ENCODE measurements around the gene TJP1.
"Not testable (repeated sequence)": the region's sequence is repeated elsewhere in the genome, so short reads cannot be mapped to it uniquely, and the experiment has no call there.

TJP1 gene

GRCh38 chr15:29753506-29753905, 68.8 kb downstream of the TJP1 start:
- DNase-seq (ENCODE audit: low spot score): no peak

- no peak for DNase-seq (ENCODE audit: low spot score)
These were observed 71.5 kb downstream of the TJP1 start for GRCh38 chr15:29750754-29751153.

GRCh38 chr15:29749365-29750086, 72.7 kb downstream of the TJP1 start:
- no peak for DNase-seq (ENCODE audit: low spot score)

- DNase-seq (ENCODE audit: low spot score): peak; percentile 36
These were observed 74.3 kb downstream of the TJP1 start for GRCh38 chr15:29747837-29748417.

GRCh38 chr15:29743475-29743874, 78.8 kb downstream of the TJP1 start:
- no peak for DNase-seq (ENCODE audit: low spot score)

GRCh38 chr15:29740692-29741311, 81.5 kb downstream of the TJP1 start:
- peak; percentile 28 for DNase-seq (ENCODE audit: low spot score)

- no peak for DNase-seq (ENCODE audit: low spot score)
These were observed 85.6 kb downstream of the TJP1 start for GRCh38 chr15:29736744-29737020.

- DNase-seq (ENCODE audit: low spot score): no peak
These were observed 86.1 kb downstream of the TJP1 start for GRCh38 chr15:29736012-29736743.

GRCh38 chr15:29734917-29735572, 87.2 kb downstream of the TJP1 start:
- no peak for DNase-seq (ENCODE audit: low spot score)

GRCh38 chr15:29731865-29732264, 90.4 kb downstream of the TJP1 start:
- DNase-seq (ENCODE audit: low spot score): no peak

- DNase-seq (ENCODE audit: low spot score): not testable (repeated sequence)
These were observed 91.8 kb downstream of the TJP1 start for GRCh38 chr15:29730471-29730870.

- DNase-seq (ENCODE audit: low spot score): no peak
These were observed 93.8 kb downstream of the TJP1 start for GRCh38 chr15:29728418-29728817.

- DNase-seq (ENCODE audit: low spot score): no peak
These were observed 94.4 kb downstream of the TJP1 start for GRCh38 chr15:29727871-29728270.

- DNase-seq (ENCODE audit: low spot score): no peak
These were observed 95.7 kb downstream of the TJP1 start for GRCh38 chr15:29726553-29726952.

GRCh38 chr15:29724026-29724425, 98.2 kb downstream of the TJP1 start:
- DNase-seq (ENCODE audit: low spot score): no peak

GRCh38 chr15:29713784-29714183, 108.5 kb downstream of the TJP1 start:
- DNase-seq (ENCODE audit: low spot score): no peak

- DNase-seq (ENCODE audit: low spot score): no peak
These were observed 110.0 kb downstream of the TJP1 start for GRCh38 chr15:29712149-29712885.

- no peak for DNase-seq (ENCODE audit: low spot score)
These were observed 110.7 kb downstream of the TJP1 start for GRCh38 chr15:29711531-29711930.

- no peak for DNase-seq (ENCODE audit: low spot score)
These were observed 113.7 kb downstream of the TJP1 start for GRCh38 chr15:29708519-29708918.

GRCh38 chr15:29704950-29705597, 117.2 kb downstream of the TJP1 start:
- no peak for DNase-seq (ENCODE audit: low spot score)

GRCh38 chr15:29701151-29701550, 121.1 kb downstream of the TJP1 start:
- no peak for DNase-seq (ENCODE audit: low spot score)
